Left hindlimb (tissue), 1 donor: Measurements from ENCODE around the gene PSMD1.
"Not testable (repeated sequence)": the region's sequence is repeated elsewhere in the genome, so short reads cannot be mapped to it uniquely, and the experiment has no call there.

ENCODE experiments used
- DNase-seq: peaks from one replicate; pipeline ENCODE4 v3.0.0-alpha.2; 2018

The PSMD1 gene

DNA sequence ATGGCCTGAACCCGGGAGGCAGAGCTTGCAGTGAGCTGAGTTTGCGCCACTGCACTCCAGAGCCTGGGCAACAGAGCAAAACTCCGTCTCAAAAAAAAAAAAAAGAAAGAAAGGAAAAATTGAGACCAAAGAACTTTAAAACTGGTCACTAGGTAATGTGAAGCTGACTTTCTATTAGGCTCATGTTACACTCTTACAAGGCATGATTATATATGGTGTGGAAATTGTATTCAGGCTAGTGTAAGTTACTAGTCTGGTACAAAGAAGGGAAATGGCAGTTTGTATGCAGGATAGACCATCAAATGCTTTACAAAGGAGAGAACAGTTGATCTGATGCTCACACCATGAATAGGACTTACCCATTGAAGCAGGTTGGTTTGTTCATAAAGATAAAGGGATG lies 106.3 kb downstream of the PSMD1 start:
- DNase-seq = no peak

DNA sequence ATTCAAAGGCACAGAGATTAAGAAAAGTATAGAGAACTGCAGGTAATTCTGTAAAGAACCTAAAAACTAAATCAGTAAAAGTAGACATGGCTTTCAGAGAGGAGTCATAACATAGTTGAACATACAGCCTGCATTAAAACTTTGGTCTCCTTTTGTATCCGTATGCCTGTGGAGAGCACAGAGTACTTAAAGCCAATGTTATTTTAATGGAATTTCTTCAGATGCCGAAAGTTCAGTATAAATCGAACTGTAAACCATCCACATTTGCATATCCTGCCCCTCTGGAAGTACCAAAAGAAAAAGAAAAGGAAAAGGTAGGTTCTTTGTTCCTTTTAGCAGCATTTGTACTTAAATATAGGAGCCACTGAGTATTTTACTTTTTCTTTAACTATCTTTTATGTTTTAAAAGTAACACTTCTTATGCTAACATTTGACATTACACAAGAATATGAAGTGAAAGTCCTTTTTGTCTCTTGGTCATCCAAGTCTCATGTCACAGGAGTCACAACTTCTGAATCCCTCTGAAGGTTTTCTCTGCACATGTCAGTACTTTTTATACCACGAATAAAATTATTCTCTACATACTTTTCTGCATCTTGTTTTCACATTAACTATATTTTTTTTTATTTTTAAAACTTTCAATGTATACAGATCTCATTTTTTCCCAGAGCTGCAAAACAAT lies 106.9 kb downstream of the PSMD1 start:
- DNase-seq = no peak

DNA sequence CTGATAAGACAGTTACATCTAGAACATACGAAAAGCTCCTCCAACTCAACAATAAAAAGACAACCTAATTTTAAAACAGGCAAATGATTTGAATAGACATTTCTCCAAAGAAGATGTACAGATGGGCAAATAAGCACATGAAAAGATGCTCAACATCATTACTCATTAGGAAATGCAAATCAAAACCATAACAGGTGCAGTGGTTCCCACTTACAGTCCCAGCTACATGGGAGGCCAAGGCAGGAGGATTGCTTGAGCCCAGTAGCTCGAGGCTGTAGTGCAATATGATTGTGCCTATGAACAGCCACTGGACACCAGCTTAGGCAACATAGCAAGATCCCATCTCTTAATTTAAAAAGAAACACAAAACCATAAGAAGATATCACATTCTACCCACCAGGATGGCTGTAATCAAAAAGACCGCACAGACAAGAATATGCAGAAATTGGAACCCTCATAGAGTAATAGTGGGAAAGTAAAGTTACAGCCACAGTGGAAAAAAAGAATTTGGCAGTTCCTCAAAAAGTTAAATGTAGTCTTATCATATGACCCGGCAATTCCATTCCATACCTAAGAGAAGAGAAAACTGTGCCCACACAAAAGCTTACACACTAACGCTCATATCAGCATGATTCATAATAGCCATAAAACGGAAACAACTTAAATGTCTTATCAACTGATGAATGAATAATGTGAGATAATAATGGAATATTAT lies 111.2 kb downstream of the PSMD1 start:
- DNase-seq = no peak

DNA sequence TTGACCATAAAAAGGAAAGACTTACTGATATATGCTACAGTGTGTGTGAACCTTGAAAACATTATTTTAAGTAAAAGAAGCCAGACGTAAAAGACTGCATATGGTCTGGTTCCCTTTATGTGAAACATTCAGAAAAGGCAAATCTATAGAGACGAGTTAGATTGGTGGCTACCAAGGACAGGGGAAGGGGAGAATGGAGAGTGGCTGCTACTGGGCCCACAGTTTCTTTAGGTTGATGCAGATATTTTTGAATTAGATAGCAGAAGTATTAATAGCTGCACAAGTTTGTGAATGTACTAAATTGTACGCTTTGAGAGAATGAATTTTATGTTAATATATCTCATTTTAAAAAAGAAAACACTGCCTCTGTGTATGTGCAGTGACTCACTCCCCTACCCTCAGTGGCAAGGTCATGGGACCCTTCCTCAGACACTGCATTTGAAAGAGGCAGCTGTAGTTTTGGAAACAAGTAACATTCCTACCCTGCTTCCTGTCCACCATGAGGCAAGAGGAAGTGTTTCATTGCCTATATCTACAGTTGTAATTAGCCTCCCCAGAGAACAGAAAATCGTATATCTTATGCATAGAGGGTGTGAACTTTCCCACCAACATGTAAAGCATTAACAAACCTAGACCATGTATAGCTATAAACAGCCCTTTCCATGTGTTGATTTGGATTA lies 111.9 kb downstream of the PSMD1 start:
- DNase-seq = no peak

DNA sequence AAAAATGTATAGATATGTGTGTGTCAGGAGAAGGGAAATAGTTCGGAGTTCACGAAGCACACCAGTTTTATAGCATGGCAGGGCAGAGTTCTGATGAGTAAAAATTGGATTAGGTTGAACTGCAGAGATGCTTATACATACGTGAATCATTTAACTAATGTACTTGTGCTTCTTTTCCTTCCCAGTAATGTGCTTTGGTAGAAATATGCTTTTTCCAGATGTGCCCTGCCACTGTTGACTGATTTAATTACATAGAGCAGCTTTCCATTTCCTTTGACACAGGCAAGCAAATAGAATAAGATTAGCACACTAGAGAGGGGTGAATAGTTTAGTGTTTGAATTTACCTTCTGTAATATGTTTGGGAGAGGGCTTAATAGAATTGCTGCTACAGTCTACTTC lies 112.8 kb downstream of the PSMD1 start:
- no peak for DNase-seq

DNA sequence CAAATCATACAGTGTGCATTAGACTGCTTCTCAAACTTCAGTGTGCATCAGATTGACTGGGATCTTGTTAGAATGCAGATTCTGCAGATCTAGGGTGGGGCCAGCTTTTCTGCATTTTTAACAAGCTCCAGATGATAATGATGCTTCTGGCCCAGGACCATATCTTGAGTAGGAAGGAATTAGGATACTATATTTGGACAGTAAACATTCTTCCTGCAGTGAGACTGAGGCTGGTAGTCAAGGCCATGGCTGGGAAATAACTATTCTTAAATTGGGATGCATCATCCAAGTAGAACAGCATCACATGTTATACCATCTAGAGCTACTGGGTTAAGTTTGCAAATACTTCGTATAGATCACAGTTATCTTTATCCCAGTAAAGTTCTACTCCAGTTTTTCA lies 113.4 kb downstream of the PSMD1 start:
- no peak for DNase-seq

DNA sequence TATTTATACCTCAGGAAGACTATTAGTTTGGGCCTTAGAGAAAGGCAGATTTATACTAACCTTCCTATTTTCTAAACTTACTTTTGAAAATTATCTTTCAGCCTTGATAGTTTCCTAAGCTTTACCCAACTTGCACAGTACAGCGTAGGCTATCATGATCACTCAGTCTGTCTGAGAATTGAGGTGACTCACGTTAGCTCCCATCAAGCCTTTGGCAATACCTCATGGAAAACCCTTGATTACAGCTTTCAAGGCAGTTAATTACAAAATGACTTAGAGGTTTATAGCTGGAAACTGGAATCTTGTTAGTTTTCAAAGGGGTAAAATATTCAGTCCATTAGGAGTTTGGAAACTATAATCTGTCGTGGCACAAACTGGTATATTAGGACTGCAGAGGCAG lies 115.4 kb downstream of the PSMD1 start:
- no peak for DNase-seq

DNA sequence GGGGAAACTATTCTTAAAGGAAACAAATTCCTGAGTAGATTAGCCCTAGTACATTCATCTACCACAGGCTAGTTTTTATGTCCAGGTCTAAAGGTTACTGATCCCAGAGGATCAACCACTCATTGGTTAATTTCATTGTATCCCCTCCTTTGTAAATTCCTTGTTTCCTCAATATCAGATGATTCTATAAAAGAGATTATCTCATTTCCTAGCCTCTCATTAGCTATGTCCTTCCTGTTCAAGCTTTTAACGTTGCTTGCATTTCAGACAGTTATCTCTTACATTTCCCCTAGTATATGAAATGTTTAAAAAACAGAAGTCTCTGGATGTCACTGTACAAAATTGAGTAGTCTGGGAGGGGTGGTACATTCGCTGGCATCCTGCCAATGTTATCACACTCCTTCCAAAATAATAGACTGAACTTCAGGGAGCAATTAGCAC lies 117.6 kb downstream of the PSMD1 start:
- DNase-seq = no peak

DNA sequence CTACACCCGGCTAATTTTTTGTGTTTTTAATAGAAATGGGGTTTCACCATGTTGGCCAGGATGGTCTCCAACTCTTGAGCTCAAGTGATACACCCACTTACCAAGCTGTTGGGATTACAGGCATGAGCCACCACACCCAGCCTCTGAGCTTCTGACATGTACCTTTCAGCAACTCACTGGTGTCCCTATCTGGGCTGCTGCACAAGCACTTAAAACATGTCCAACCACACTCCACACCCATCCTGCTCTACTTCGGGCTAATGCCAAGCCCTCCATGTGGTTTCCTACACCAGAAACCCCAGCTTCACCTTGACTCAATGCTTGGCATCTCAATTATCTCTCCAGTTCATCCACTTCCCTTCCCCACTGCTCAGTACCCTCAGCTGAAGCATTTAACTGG lies 119.4 kb downstream of the PSMD1 start:
- DNase-seq = no peak

DNA sequence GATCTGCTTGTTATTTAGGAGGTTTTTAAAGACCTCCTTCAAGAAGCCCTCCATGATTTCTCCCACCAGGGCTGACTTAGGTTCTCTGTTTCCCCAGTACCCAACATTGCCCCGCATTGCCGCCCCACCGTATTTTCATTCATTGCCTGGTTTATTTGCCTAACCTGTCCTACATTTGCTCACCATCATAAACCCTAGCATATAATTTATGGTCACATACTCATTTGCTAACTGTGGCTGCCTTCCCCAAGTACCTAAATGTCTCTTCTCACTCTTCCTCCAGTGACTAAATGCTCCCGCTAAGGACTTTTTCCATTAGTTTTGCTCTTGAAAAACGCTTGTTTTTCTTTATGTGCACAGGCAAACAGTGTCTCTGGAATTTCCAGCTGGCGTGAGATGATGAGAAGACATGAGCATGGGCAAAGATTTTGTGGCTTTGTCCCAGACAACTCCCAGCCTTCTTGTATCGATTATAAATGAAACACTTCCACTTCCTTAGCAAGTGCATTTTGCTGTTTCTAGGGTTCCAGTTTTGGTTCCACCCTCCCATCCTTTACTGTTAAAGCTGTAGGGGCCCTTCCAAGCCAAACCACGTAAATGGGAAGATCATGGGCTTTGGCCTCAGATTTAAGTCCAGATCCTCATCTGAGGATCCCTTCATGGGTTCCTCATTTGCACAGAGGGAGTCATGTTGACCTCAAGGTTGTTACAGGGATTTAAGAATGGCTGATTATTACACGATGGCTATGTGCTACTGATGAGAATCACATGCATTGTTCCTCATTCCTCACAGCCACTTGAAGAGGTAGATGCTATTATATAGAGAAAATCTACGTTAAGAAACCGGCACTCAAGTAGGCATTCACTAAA lies 120.7 kb downstream of the PSMD1 start:
- DNase-seq = no peak

DNA sequence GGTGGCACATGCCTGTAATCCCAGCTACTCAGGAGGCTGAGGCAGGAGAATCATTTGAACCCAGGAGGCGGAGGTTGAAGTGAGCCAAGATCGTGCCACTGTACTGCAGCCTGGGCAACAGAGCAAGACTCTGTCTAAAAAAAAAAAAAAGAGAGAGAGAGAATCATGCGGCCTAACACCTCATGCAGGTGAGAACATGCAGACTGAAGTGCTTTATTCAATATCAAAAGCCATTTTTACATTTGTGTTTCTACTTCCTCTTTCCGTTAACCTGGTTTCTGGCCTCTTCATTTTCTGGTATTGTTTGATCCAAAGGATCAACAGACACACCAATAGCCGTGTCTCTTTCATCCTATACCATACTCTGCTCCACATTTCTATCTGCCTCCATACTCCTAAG lies 122.1 kb downstream of the PSMD1 start:
- DNase-seq = not testable (repeated sequence)

DNA sequence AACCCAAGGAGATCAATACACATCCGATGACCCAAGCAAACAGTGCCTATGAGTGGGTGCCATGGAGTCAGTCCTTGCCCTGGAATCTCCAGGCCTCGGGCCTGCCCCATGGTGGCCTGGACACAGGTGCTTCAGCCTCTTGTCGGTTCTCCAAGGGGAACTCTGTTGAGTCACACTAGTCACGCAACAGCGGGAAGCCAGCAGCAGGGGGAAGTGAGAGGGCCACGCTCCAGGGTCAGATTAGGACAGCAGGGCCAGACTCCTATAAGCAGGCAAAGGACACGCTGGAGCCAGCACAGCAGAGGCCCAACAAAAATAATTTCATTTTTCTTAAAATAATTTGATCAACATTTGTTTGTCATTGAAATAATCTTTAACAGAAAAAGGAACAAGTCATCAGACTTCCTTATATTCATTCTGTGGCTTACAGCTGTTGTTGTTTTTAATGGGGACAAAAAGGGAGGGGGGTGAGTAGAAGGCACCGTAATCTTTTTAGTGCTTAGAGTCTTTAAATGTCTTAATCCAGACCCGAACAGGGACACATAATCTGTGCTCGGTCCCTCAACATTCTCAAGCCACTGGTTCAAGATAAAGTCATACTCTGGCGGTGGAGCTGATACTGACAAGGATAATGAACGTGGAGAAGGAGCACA lies 125.3 kb downstream of the PSMD1 start:
- DNase-seq = no peak

DNA sequence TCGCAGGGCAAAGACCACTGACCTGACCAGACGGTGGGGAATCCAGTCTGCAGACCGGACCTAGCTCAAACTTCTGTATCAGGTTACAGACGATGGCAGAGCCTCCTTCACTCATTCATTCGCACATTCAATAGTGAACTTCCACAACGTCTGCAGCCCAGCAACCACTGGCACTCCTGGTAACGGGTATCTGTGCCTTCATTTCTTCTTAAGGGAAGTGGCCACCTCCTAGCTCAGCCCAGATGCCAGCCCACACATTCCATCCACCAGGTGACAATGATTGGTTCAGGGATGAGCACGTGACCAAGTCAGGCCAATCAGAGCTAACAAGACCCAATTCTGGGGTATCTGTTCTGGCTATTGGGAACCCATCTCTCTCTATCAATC lies 125.8 kb downstream of the PSMD1 start:
- no peak for DNase-seq

DNA sequence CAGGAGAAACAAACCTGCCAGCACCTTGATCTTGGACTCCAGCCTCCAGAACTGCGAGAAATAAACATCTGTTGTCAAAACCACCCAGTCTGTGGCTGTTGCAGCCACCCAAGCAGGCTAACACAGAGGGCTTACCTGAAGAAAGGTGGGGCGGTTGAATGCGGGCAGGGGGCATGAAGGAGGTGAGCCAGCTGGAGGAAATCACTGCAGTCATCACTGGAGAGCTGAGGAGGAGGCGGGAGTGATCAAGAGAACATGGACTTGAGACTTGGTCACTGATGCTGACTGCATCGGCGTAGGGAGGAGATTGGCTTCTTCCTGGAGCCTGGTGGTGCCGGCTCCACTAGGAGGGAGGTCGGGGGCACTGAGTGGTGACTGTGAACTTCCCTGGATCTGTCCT lies 127.2 kb downstream of the PSMD1 start:
- no peak for DNase-seq

DNA sequence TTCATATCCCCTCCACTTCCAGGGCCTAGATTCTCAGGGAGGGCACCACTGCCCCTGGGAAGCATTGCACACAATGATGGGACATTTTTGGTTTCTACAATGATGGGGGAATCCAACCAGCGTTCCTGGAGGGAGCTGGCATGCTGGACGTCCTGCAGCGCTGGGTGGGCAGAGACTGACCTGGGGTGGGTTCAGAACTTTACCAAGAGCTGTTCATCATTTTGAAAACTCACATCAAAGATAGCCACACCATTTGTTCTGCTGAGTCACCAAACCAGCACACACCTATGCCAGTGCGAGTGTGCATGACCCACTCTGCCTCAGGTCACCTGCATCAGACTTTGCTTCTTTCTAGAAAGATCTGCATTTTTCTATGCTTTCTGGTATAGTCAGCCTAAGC lies 127.7 kb downstream of the PSMD1 start:
- no peak for DNase-seq

DNA sequence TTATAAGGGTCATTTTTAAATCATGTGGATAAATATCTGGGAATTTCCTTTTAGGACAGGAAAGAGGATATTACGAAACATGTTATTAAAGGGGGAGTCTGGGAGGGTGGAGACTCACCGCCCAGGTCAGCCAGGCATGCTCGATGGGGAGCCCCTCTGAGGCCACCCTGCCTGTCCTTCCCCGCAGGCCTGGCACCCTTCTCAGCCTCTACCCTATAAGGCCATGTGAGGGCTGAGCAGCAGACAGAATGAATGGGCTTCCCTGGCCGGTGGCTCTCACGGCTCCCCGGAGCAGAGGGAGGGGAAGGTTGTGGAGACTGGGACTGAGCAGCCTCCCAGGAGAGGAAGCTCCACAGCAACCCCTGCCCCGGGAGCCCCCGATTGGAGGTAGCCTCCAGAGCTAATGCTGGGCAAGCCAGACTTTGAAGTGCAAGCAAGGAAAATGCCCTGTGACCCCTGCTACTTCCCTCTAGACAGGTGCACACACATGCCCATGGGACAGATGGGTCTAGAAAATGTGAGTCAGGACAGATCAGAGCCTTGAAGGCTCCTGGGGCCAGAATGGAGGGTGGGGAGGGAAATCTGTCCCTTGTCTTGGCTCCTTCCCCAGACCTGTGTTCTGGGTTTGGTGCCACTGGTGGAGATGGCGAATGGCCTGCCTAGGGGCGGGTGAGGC lies 128.5 kb downstream of the PSMD1 start:
- no peak for DNase-seq

DNA sequence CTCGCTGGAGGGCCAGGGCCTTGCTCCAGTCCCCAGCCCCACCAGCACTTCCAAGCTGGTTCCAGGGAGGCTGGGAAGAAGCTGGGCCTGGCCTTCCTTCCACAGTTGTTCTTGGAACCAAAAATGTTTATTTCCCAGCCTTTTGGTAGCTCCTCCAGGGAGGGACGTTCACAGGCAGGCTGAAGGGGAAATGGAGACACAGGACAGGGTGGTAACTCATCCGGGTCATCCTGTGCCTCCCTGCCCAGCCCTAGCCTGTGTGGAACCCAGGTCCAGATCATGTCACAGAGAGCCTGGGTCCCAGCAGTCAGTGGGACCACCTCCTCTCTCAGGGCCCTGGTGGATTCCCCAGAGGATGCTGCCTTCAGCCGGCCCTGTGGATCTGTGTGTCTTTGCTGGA lies 129.2 kb downstream of the PSMD1 start:
- DNase-seq = no peak

DNA sequence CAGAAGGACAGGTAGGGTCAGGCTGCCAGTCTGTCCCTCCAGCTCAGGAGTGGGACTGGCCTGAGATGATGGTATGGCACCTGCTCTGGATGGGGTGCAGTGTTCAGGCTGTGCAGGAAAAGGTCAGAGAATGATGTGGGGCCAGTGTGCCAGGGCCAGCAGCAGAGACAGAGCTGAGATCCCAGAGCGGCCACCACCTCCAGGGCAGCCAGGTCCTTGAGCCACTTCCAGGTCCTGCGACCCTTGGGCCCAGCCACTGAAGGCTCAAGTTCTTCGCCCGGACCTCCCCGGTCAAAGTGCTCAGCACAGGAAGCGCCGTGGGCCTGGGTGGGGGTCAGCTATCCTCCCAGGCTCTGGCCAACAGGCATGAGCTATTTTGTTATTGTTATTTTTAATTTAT lies 129.7 kb downstream of the PSMD1 start:
- no peak for DNase-seq

DNA sequence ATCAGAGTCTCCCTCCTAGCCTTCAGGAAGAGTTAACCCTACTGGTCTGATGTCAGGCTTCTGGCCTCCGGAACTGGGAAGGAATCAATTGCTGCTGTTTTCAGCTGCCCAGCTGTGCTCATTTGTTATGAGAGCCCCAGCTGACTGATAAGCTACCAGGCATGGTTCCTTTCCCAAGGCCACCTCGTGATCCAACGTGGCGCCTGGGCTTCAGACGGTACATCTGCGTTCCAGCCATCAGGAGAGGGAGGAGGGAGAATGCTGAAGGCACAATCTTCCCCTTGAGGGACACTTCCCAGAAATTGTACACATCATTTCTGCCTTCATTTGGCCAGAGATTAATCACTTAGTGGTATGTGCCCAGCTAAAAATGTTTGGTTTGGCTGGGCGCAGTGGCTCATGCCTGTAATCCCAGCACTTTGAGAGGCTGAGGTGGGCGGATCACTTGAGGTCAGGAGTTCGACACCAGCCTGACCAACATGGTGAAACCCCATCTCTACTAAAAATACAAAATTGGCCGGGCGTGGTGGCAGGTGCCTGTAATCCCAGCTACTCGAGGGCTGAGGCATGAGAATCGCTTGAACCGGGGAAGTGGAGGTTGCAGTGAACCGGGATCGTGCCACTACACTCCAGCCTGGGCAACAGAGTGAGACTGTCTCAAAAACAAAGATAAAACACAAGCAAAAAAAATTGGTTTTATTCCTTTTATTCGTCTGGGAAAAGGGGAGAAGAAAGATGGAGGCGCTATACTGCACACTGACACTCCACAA lies 131.3 kb downstream of the PSMD1 start:
- DNase-seq = no peak

DNA sequence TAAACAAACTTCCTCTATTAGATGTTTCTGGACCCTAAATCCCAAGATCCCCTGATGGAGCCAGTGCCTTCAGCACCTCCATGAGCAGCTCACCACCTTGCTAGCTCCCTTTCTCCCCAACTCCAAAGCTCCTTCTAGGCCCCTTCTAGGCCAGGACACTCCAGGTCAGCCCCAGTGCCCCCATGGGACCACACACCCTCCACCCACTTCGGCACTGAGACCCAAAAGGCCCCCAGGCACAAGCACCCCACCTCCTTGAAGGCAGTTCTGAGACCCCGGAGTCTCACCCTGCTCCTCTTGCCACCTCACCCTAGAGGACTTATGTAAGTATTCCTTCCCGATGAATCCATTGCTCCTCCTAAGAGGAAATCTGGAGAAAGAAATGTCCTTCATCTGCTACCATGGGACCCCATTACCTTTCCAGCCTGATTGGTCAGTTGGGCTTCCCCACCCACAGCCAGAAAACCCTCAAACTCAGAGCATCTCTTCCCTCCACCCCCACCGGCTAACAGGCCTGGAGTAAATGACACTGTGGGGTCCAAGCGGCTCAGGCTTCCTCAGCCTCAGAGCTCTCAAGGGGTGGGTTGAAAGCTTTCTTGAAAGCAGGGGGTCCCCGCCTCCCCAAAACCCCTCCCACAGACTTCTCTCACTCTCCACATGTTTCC lies 132.0 kb downstream of the PSMD1 start:
- DNase-seq = no peak

DNA sequence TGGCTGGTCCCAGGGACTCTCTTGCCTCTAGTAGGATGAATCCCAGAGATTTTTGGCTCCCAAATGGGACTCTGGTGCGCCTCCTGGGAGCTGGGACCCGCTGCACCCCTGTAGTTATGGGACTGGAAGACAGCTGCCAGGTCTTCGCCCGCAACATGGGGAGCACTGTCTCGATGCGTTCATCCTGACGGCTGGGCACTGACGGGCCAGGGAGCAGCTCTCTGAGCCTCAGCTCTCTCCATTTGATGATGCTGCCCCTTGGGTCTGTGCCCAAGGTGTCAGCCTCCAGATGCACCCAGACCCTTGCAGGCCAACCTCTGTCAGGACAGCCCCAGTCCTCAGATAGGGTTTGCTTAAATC lies 132.5 kb downstream of the PSMD1 start:
- no peak for DNase-seq
